ENCODE measurements around the gene CCR2.
A peak's percentile ranks its signal among the peaks of the same experiment; 100 is the strongest.

Gene CCR2

GRCh38 chr3:46378426-46378942 lies 24.6 kb downstream of the CCR2 start:
- Histone ChIP-seq H3K4ac (ENCODE audit: low read length) (no peak overlapping the region), H3K4me3 (ENCODE audit: low read length in 2 of 2) (no peak overlapping the region), H2AK5ac (ENCODE audit: low read depth, low read length) (no peak overlapping the region), H2BK5ac (ENCODE audit: low read length) (no peak overlapping the region), H3K27ac (replicated peaks; ENCODE audit: low read length) (no peak overlapping the region), H3K14ac (ENCODE audit: low read length) (no peak overlapping the region), H3K36me3 (replicated peaks in 1 of 2; ENCODE audit: control insufficient read depth in 2 of 2, insufficient read depth in 2 of 2, low read length in 2 of 2) (no peaks in the 10 kb centered on the region), H4K91ac (ENCODE audit: low read depth, low read length, poor library complexity) (no peak overlapping the region), H3K79me1 (ENCODE audit: low read depth, low read length) (no peaks in the 10 kb centered on the region), H2BK15ac (ENCODE audit: low read length) (no peak overlapping the region), H2BK12ac (ENCODE audit: low read length) (no peak overlapping the region), H4K8ac (ENCODE audit: low read depth, low read length) (no peak overlapping the region), H3K18ac (ENCODE audit: low read length) (no peak overlapping the region), H3K4me1 (ENCODE audit: control insufficient read depth in 2 of 2, insufficient read depth in 1 of 2, low read depth in 1 of 2, low read length in 2 of 2) (no peaks in the 10 kb centered on the region), H2BK120ac (ENCODE audit: low read depth, low read length) (no peak overlapping the region), H3K27me3 (ENCODE audit: control insufficient read depth in 3 of 3, insufficient read depth in 3 of 3, low read depth in 1 of 3, low read length in 3 of 3) (no peaks in the 10 kb centered on the region), H3K4me2 (ENCODE audit: insufficient read depth, low read length, poor library complexity, severe bottlenecking) (no peak overlapping the region), H3K9ac (ENCODE audit: low read depth, low read length, poor library complexity) (no peak overlapping the region), H2AFZ (ENCODE audit: low read length) (no peak overlapping the region), H3K23ac (ENCODE audit: low read depth, low read length, poor library complexity) (no peak overlapping the region), H3K9me3 (replicated peaks in 1 of 2; ENCODE audit: control insufficient read depth in 2 of 2, insufficient read depth in 1 of 2, low read depth in 1 of 2, low read length in 2 of 2) (no peaks in the 10 kb centered on the region)
- no CpG with 5 or more reads among the region's 8 CpGs for WGBS, 2 donors (ENCODE audit: extremely low coverage in 2 of 2, insufficient read length in 2 of 2, insufficient replicate concordance in 1 of 2)
- DNase-seq (ENCODE audit: low spot score): peak; percentile 39

- Histone ChIP-seq H2BK15ac (ENCODE audit: low read length) (no peak overlapping the region), H2BK12ac (ENCODE audit: low read length) (no peak overlapping the region), H3K27ac (replicated peaks; ENCODE audit: low read length) (no peak overlapping the region), H3K36me3 (replicated peaks in 1 of 2; ENCODE audit: control insufficient read depth in 2 of 2, insufficient read depth in 2 of 2, low read length in 2 of 2) (no peaks in the 10 kb centered on the region), H4K8ac (ENCODE audit: low read depth, low read length) (no peak overlapping the region), H4K91ac (ENCODE audit: low read depth, low read length, poor library complexity) (no peak overlapping the region), H3K14ac (ENCODE audit: low read length) (no peak overlapping the region), H3K4ac (ENCODE audit: low read length) (no peak overlapping the region), H2BK120ac (ENCODE audit: low read depth, low read length) (no peak overlapping the region), H3K27me3 (ENCODE audit: control insufficient read depth in 3 of 3, insufficient read depth in 3 of 3, low read depth in 1 of 3, low read length in 3 of 3) (no peaks in the 10 kb centered on the region), H3K23ac (ENCODE audit: low read depth, low read length, poor library complexity) (no peak overlapping the region), H3K4me1 (ENCODE audit: control insufficient read depth in 2 of 2, insufficient read depth in 1 of 2, low read depth in 1 of 2, low read length in 2 of 2) (no peaks in the 10 kb centered on the region), H3K4me2 (ENCODE audit: insufficient read depth, low read length, poor library complexity, severe bottlenecking) (no peak overlapping the region), H2AFZ (ENCODE audit: low read length) (no peak overlapping the region), H2BK5ac (ENCODE audit: low read length) (no peak overlapping the region), H3K18ac (ENCODE audit: low read length) (no peak overlapping the region), H3K9ac (ENCODE audit: low read depth, low read length, poor library complexity) (no peak overlapping the region), H2AK5ac (ENCODE audit: low read depth, low read length) (no peak overlapping the region), H3K9me3 (replicated peaks in 1 of 2; ENCODE audit: control insufficient read depth in 2 of 2, insufficient read depth in 1 of 2, low read depth in 1 of 2, low read length in 2 of 2) (no peaks in the 10 kb centered on the region), H3K79me1 (ENCODE audit: low read depth, low read length) (no peaks in the 10 kb centered on the region), H3K4me3 (ENCODE audit: low read length in 2 of 2) (no peak overlapping the region)
- DNase-seq (ENCODE audit: low spot score): no peak
- no CpG with 5 or more reads among the region's 8 CpGs for WGBS, 2 donors (ENCODE audit: extremely low coverage in 2 of 2, insufficient read length in 2 of 2, insufficient replicate concordance in 1 of 2)
Observed at GRCh38 chr3:46380471-46381221, 26.7 kb downstream of the CCR2 start.

- Histone ChIP-seq H3K79me1 (ENCODE audit: low read depth, low read length) (no peaks in the 10 kb centered on the region), H3K9me3 (replicated peaks in 1 of 2; ENCODE audit: control insufficient read depth in 2 of 2, insufficient read depth in 1 of 2, low read depth in 1 of 2, low read length in 2 of 2) (no peaks in the 10 kb centered on the region), H2BK15ac (ENCODE audit: low read length) (no peak overlapping the region), H4K8ac (ENCODE audit: low read depth, low read length) (no peak overlapping the region), H3K4me2 (ENCODE audit: insufficient read depth, low read length, poor library complexity, severe bottlenecking) (no peak overlapping the region), H3K4me1 (ENCODE audit: control insufficient read depth in 2 of 2, insufficient read depth in 1 of 2, low read depth in 1 of 2, low read length in 2 of 2) (no peaks in the 10 kb centered on the region), H2BK120ac (ENCODE audit: low read depth, low read length) (no peak overlapping the region), H2AK5ac (ENCODE audit: low read depth, low read length) (no peak overlapping the region), H3K14ac (ENCODE audit: low read length) (no peak overlapping the region), H3K27me3 (ENCODE audit: control insufficient read depth in 3 of 3, insufficient read depth in 3 of 3, low read depth in 1 of 3, low read length in 3 of 3) (no peaks in the 10 kb centered on the region), H4K91ac (ENCODE audit: low read depth, low read length, poor library complexity) (no peak overlapping the region), H2BK12ac (ENCODE audit: low read length) (no peak overlapping the region), H2BK5ac (ENCODE audit: low read length) (no peak overlapping the region), H3K36me3 (replicated peaks in 1 of 2; ENCODE audit: control insufficient read depth in 2 of 2, insufficient read depth in 2 of 2, low read length in 2 of 2) (no peaks in the 10 kb centered on the region), H3K27ac (replicated peaks; ENCODE audit: low read length) (no peak overlapping the region), H2AFZ (ENCODE audit: low read length) (no peak overlapping the region), H3K4me3 (ENCODE audit: low read length in 2 of 2) (no peak overlapping the region), H3K23ac (ENCODE audit: low read depth, low read length, poor library complexity) (no peak overlapping the region), H3K9ac (ENCODE audit: low read depth, low read length, poor library complexity) (no peak overlapping the region), H3K18ac (ENCODE audit: low read length) (no peak overlapping the region), H3K4ac (ENCODE audit: low read length) (no peak overlapping the region)
- no peak for DNase-seq (ENCODE audit: low spot score)
- no CpG with 5 or more reads among the region's 3 CpGs for whole genome bisulfite sequencing, 2 donors (ENCODE audit: extremely low coverage in 2 of 2, insufficient read length in 2 of 2, insufficient replicate concordance in 1 of 2)
Observed at GRCh38 chr3:46381625-46382024, 27.7 kb downstream of the CCR2 start.

GRCh38 chr3:46383211-46383950 lies 29.5 kb downstream of the CCR2 start:
- Histone ChIP-seq H3K4me2 (ENCODE audit: insufficient read depth, low read length, poor library complexity, severe bottlenecking) (no peak overlapping the region), H3K14ac (ENCODE audit: low read length) (no peak overlapping the region), H2BK5ac (ENCODE audit: low read length) (no peak overlapping the region), H2BK15ac (ENCODE audit: low read length) (no peak overlapping the region), H3K23ac (ENCODE audit: low read depth, low read length, poor library complexity) (no peak overlapping the region), H3K9me3 (replicated peaks in 1 of 2; ENCODE audit: control insufficient read depth in 2 of 2, insufficient read depth in 1 of 2, low read depth in 1 of 2, low read length in 2 of 2) (no peaks in the 10 kb centered on the region), H4K91ac (ENCODE audit: low read depth, low read length, poor library complexity) (no peak overlapping the region), H3K27me3 (ENCODE audit: control insufficient read depth in 3 of 3, insufficient read depth in 3 of 3, low read depth in 1 of 3, low read length in 3 of 3) (no peaks in the 10 kb centered on the region), H3K4ac (ENCODE audit: low read length) (no peak overlapping the region), H2BK120ac (ENCODE audit: low read depth, low read length) (no peak overlapping the region), H3K9ac (ENCODE audit: low read depth, low read length, poor library complexity) (no peak overlapping the region), H2BK12ac (ENCODE audit: low read length) (no peak overlapping the region), H3K4me3 (ENCODE audit: low read length in 2 of 2) (no peak overlapping the region), H3K18ac (ENCODE audit: low read length) (no peak overlapping the region), H4K8ac (ENCODE audit: low read depth, low read length) (no peak overlapping the region), H2AFZ (ENCODE audit: low read length) (no peak overlapping the region), H3K27ac (replicated peaks; ENCODE audit: low read length) (no peak overlapping the region), H3K79me1 (ENCODE audit: low read depth, low read length) (no peaks in the 10 kb centered on the region), H3K36me3 (replicated peaks in 1 of 2; ENCODE audit: control insufficient read depth in 2 of 2, insufficient read depth in 2 of 2, low read length in 2 of 2) (no peaks in the 10 kb centered on the region), H2AK5ac (ENCODE audit: low read depth, low read length) (no peak overlapping the region), H3K4me1 (ENCODE audit: control insufficient read depth in 2 of 2, insufficient read depth in 1 of 2, low read depth in 1 of 2, low read length in 2 of 2) (no peaks in the 10 kb centered on the region)
- DNase-seq (ENCODE audit: low spot score): no peak
- no CpG with 5 or more reads among the region's 6 CpGs for WGBS, 2 donors (ENCODE audit: extremely low coverage in 2 of 2, insufficient read length in 2 of 2, insufficient replicate concordance in 1 of 2)
